CD4-positive, alpha-beta T cell (primary cell): ENCODE results near the gene ZNF66. TPM values are rescaled to one million over a fixed set of nuclear protein-coding genes. Genes with fewer than 3 reads are reported as not detected.
"Not testable (repeated sequence)": the region's sequence is repeated elsewhere in the genome, so short reads cannot be mapped to it uniquely, and the experiment has no call there.

Source experiments
- ATAC-seq: fragments of 200-7000 bp; cut with Tn5 transposase; one replicate; pipeline ENCODE4 v1.10.0; 2022; ENCODE audit warnings: mild to moderate bottlenecking; ENCODE audit not compliant: poor library complexity
- CTCF ChIA-PET: fragments of 350-600 bp; sonication (Branson Sonifier 250); formaldehyde crosslinking; loops from one replicate; lab custom pipeline; 2021; ENCODE audit warnings: antibody characterized with exemption, inconsistent platforms; lab: Charles Lee
- POLR2A ChIA-PET: fragments of 350-600 bp; sonication (Branson Sonifier 250); formaldehyde crosslinking; loops from one replicate; lab custom pipeline; 2021; ENCODE audit warnings: antibody characterized with exemption, inconsistent platforms; lab: Charles Lee
- DNase-seq, 14 experiments: peaks; one replicate each; pipeline ENCODE4 v3.0.0-alpha.2; 2013 to 2020; ENCODE audit warnings: mixed read lengths in 2 of 14
- H3K27ac ChIP-seq, 2 donors: one replicate each; pipeline versions ENCODE4 v1.5.1 to v1.7.0; 2013; ENCODE audit warnings: low read length in 2 of 2, low read depth in 1 of 2, mild to moderate bottlenecking in 1 of 2
- H3K27me3 ChIP-seq, 2 experiments: 1 replicate in 1 of 2; 2 replicates in 1 of 2; pipeline versions ENCODE4 v1.6.1 to v1.7.0; 2013; ENCODE audit warnings: low read length in 2 of 2, control low read depth in 1 of 2, mild to moderate bottlenecking in 1 of 2, moderate library complexity in 1 of 2; ENCODE audit not compliant: insufficient read depth in 2 of 2, control insufficient read depth in 1 of 2
- H3K36me3 ChIP-seq: one replicate; pipeline ENCODE4 v1.6.1; 2013; ENCODE audit warnings: low read length, control low read depth; ENCODE audit not compliant: insufficient read depth
- H3K4me1 ChIP-seq: one replicate; pipeline ENCODE4 v1.6.1; 2013; ENCODE audit warnings: low read length, control low read depth; ENCODE audit not compliant: insufficient read depth
- H3K4me3 ChIP-seq: one replicate; pipeline ENCODE4 v1.5.1; 2013; ENCODE audit warnings: mild to moderate bottlenecking, low read length, moderate library complexity
- H3K9me3 ChIP-seq, 2 experiments: 1 replicate in 1 of 2; 2 replicates in 1 of 2; pipeline versions ENCODE4 v1.6.1 to v1.7.0; 2013; ENCODE audit warnings: low read length in 2 of 2, mild to moderate bottlenecking in 2 of 2, control low read depth in 1 of 2, moderate library complexity in 1 of 2; ENCODE audit not compliant: control insufficient read depth in 1 of 2, insufficient read depth in 1 of 2
- H3K27ac Mint-ChIP-seq: one replicate; pipeline ENCODE4 v1.8.0; 2020; ENCODE audit warnings: mixed read lengths
- H3K27me3 Mint-ChIP-seq: one replicate; pipeline ENCODE4 v1.8.0; 2021; ENCODE audit warnings: mixed read lengths
- H3K36me3 Mint-ChIP-seq: one replicate; pipeline ENCODE4 v1.8.0; 2021; ENCODE audit warnings: low read depth, mixed read lengths
- H3K4me1 Mint-ChIP-seq: one replicate; pipeline ENCODE4 v1.8.0; 2021; ENCODE audit warnings: low read depth, mixed read lengths
- H3K4me3 Mint-ChIP-seq: one replicate; pipeline ENCODE4 v1.8.0; 2020; ENCODE audit warnings: mild to moderate bottlenecking, mixed read lengths
- H3K9me3 Mint-ChIP-seq: one replicate; pipeline ENCODE4 v1.8.0; 2020; ENCODE audit warnings: mixed read lengths
- intact Hi-C, 2 experiments: fragments of 100-400 bp; cut with DNase I in 1 of 2; cut with micrococcal nuclease in 1 of 2; formaldehyde crosslinking; loops; one replicate each; pipeline versions ENCODE4 v1.15.1 to v1.9.0; 2023 to 2025; cut with DNase I, micrococcal nuclease
- total RNA-seq, 174 experiments: library from RNA in 2 of 174; stranded (reverse) in 2 of 174; gene quantifications; one replicate each; pipeline ENCODE4 v1.2.3 and lab custom pipeline; 2021 to 2026
- TF ChIP-seq, protein P1 (sequence below): fragments of 200-600 bp; IDR thresholded peaks from one replicate; pipeline ENCODE4 v1.8.0; 2022; ENCODE audit warnings: antibody characterized with exemption, mild to moderate bottlenecking

ZNF66 gene
- total RNA-seq, 2 experiments from 2014 or later = 6.4 to 7.4 TPM

- TF ChIP-seq, protein P1, sequence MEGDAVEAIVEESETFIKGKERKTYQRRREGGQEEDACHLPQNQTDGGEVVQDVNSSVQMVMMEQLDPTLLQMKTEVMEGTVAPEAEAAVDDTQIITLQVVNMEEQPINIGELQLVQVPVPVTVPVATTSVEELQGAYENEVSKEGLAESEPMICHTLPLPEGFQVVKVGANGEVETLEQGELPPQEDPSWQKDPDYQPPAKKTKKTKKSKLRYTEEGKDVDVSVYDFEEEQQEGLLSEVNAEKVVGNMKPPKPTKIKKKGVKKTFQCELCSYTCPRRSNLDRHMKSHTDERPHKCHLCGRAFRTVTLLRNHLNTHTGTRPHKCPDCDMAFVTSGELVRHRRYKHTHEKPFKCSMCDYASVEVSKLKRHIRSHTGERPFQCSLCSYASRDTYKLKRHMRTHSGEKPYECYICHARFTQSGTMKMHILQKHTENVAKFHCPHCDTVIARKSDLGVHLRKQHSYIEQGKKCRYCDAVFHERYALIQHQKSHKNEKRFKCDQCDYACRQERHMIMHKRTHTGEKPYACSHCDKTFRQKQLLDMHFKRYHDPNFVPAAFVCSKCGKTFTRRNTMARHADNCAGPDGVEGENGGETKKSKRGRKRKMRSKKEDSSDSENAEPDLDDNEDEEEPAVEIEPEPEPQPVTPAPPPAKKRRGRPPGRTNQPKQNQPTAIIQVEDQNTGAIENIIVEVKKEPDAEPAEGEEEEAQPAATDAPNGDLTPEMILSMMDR = no peak
- H3K9me3 ChIP-seq = peaks cover 20 to 40% of the 10 kb centered on the region in 2 experiments
- POLR2A ChIA-PET = no interaction called here
- CTCF ChIA-PET = no interaction called here
- DNase-seq (no peak), ATAC-seq (no peak)
- H3K4me1 Mint-ChIP-seq = peaks cover under 1% of the 10 kb centered on the region
- peaks cover 95% of the 10 kb centered on the region for H3K36me3 Mint-ChIP-seq
- H3K27ac ChIP-seq = no peak overlapping the region
- no peaks in the 10 kb centered on the region for H3K27me3 Mint-ChIP-seq
- no peak overlapping the region for H3K4me3 Mint-ChIP-seq
- H3K4me1 ChIP-seq = no peaks in the 10 kb centered on the region
- intact Hi-C loops = no loop called here
- H3K4me3 ChIP-seq = no peak overlapping the region
- peaks cover 21% of the 10 kb centered on the region for H3K36me3 ChIP-seq
- H3K9me3 Mint-ChIP-seq = peaks cover 18% of the 10 kb centered on the region
- no peak overlapping the region for H3K27ac Mint-ChIP-seq
- no peaks in the 10 kb centered on the region for H3K27me3 ChIP-seq
Measured at GRCh38 chr19:20787786-20788185, 11.7 kb downstream of the ZNF66 start.

DNA sequence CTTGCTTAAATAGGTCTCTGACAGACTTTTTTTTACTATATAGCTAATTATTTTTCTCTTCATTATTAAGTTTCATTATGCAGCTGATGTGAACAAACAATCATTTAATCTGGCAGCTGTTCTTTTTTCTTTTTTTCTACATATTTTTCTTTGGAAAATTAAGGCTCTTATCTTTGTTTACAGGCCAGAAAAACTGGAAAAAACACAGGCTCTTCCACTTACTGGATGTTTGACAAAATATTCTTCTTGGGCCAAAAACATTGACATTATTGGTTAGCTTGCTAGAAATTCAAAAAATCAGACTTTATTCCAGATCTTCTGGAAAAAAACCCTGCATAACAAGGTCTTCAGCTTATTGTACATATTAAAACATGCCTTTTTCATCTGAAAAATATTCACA, 15.7 kb downstream of the ZNF66 start:
- intact Hi-C loops = no loop called here
- no peak for DNase-seq
- peaks cover 20 to 44% of the 10 kb centered on the region in 2 experiments for H3K9me3 ChIP-seq

GRCh38 chr19:20806311-20807262, 30.5 kb downstream of the ZNF66 start:
- CTCF ChIA-PET, H3K27ac Mint-ChIP-seq, POLR2A ChIA-PET, H3K27me3 ChIP-seq, DNase-seq, H3K4me1 ChIP-seq, H3K27me3 Mint-ChIP-seq, H3K36me3 ChIP-seq, ATAC-seq, H3K27ac ChIP-seq, H3K4me3 ChIP-seq, H3K4me3 Mint-ChIP-seq, H3K4me1 Mint-ChIP-seq, intact Hi-C loops: not testable (repeated sequence)
- peaks cover 71% of the 10 kb centered on the region for H3K36me3 Mint-ChIP-seq
- peaks cover 13 to 64% of the 10 kb centered on the region in 2 experiments for H3K9me3 ChIP-seq
- peaks cover 15% of the 10 kb centered on the region for H3K9me3 Mint-ChIP-seq

More for the DNA sequence above, 15.7 kb downstream of the ZNF66 start:
- Mint-ChIP-seq H3K4me3 (no peak overlapping the region), H3K36me3 (peaks cover 92% of the 10 kb centered on the region), H3K9me3 (peaks cover 2% of the 10 kb centered on the region), H3K4me1 (no peaks in the 10 kb centered on the region), H3K27ac (no peak overlapping the region), H3K27me3 (no peaks in the 10 kb centered on the region)
- no peaks in the 10 kb centered on the region for H3K27me3 ChIP-seq
- H3K4me3 ChIP-seq = no peak overlapping the region
- TF ChIP-seq, protein P1 = no peak
- POLR2A ChIA-PET = no interaction called here
- H3K27ac ChIP-seq = no peak overlapping the region
- H3K36me3 ChIP-seq = peaks cover 23% of the 10 kb centered on the region
- CTCF ChIA-PET = no interaction called here
- no peaks in the 10 kb centered on the region for H3K4me1 ChIP-seq
- no peak for ATAC-seq
